T-helper 1 cell (primary cell): ENCODE data around the gene SERPINA7.
"Not testable (repeated sequence)": the region's sequence is repeated elsewhere in the genome, so short reads cannot be mapped to it uniquely, and the experiment has no call there.

Source experiments
- DNase-seq, 5 donors: peaks; one replicate each; pipeline ENCODE4 v3.0.0-alpha.2; 2012 to 2020
- total RNA-seq, 4 donors: gene quantifications; one replicate each; lab custom pipeline; 2026; lab: John Stamatoyannopoulos, UW

Gene SERPINA7
- 0 reads per million in 4 donors for total RNA-seq

GRCh38 chrX:106038625-106039024, at the start of gene SERPINA7:
TSS of gene SERPINA7 (minus strand) at chrX:106038727. CDS start at chrX:106037058, 1,669 bp downstream.
- DNase-seq = no peak

GRCh38 chrX:106069048-106069447, 30.5 kb upstream of the SERPINA7 start:
- DNase-seq = no peak

- no peak for DNase-seq
Measured at GRCh38 chrX:106050054-106050453, 11.5 kb upstream of the SERPINA7 start.

GRCh38 chrX:106042296-106042695, 3.8 kb upstream of the SERPINA7 start:
- DNase-seq = no peak

- no peak for DNase-seq
Measured at GRCh38 chrX:106040861-106041260, 2.3 kb upstream of the SERPINA7 start.

GRCh38 chrX:106039920-106040319, 1.4 kb upstream of the SERPINA7 start:
- no peak for DNase-seq

- no peak for DNase-seq
Measured at GRCh38 chrX:106037835-106038473, 573 bp downstream of the SERPINA7 start.

GRCh38 chrX:106036716-106037115, 1.8 kb downstream of the SERPINA7 start:
- DNase-seq = no peak

- no peak for DNase-seq
Measured at GRCh38 chrX:106035064-106035463, 3.5 kb downstream of the SERPINA7 start.

GRCh38 chrX:106023947-106024346, 14.6 kb downstream of the SERPINA7 start:
- no peak for DNase-seq

- DNase-seq = no peak
Measured at GRCh38 chrX:106022238-106022637, 16.3 kb downstream of the SERPINA7 start.

GRCh38 chrX:106014119-106014775, 24.3 kb downstream of the SERPINA7 start:
- DNase-seq = no peak

GRCh38 chrX:106009145-106009544, 29.4 kb downstream of the SERPINA7 start:
- DNase-seq = no peak

GRCh38 chrX:106007815-106008214, 30.7 kb downstream of the SERPINA7 start:
- no peak for DNase-seq

- DNase-seq = no peak
Measured at GRCh38 chrX:106005684-106006083, 32.8 kb downstream of the SERPINA7 start.

GRCh38 chrX:106000609-106001008, 37.9 kb downstream of the SERPINA7 start:
- DNase-seq = not testable (repeated sequence)

GRCh38 chrX:106000203-106000602, 38.3 kb downstream of the SERPINA7 start:
- no peak for DNase-seq

- DNase-seq = no peak
Measured at GRCh38 chrX:105999294-105999693, 39.2 kb downstream of the SERPINA7 start.

GRCh38 chrX:105988487-105988886, 50.0 kb downstream of the SERPINA7 start:
- DNase-seq = not testable (repeated sequence)
